ENCODE data around the gene NFE2L3. TPM values are rescaled to one million over a fixed set of nuclear protein-coding genes. Genes with fewer than 3 reads are reported as not detected.

The NFE2L3 gene
- total and polyA plus RNA-seq, 2 of the 8 experiments (the other 6 are each of a cell fraction or from before 2014, with no cell fraction given): 64.9 to 76.5 TPM

GRCh38 chr7:26166684-26167266 lies 14.8 kb downstream of the NFE2L3 start:
- no peak overlapping the region for H4K5ac ChIP-seq (ENCODE audit: insufficient read length, low read depth, low read length)
- CTCF ChIA-PET (ENCODE audit: partially characterized antibody): interaction anchor here (0.6 to 1.8 kb wide), 15 partner anchors 9 to 1068 kb away, joined by 3 to 7 read pairs (median 3); no protein-coding TSS in a partner anchor
- TF ChIP-seq SP4 (IDR thresholded peaks at IDR 0.05; ENCODE audit: low read length) (no peak), SIN3A (conservative IDR thresholded peaks at IDR 0.05 in 1 of 2, IDR thresholded peaks at IDR 0.05 in 1 of 2; ENCODE audit: low read depth in 1 of 2, low read length in 2 of 2) (no peak), TBP (IDR thresholded peaks at IDR 0.05; ENCODE audit: low read depth, low read length) (no peak), ZNF274 (IDR thresholded peaks at IDR 0.05; ENCODE audit: borderline replicate concordance, extremely low read depth, low read length) (no peak), ATF3 (IDR thresholded peaks at IDR 0.05; ENCODE audit: insufficient read depth, low read depth, low read length) (no peak), GTF2F1 (IDR thresholded peaks at IDR 0.05; ENCODE audit: borderline replicate concordance, low read depth, low read length) (no peak), RAD21 (IDR thresholded peaks at IDR 0.05 in 1 of 2, conservative IDR thresholded peaks at IDR 0.05 in 1 of 2; ENCODE audit: low read depth in 2 of 2, low read length in 2 of 2) (no peak), TAF7 (optimal IDR thresholded peaks at IDR 0.05; ENCODE audit: borderline replicate concordance, low read depth, low read length) (no peak), YY1 (IDR thresholded peaks at IDR 0.05; ENCODE audit: low read depth, low read length) (no peak), SUZ12 (IDR thresholded peaks at IDR 0.05; ENCODE audit: low read length) (no peak), BRCA1 (IDR thresholded peaks at IDR 0.05; ENCODE audit: low read depth, low read length) (no peak), POLR2A (IDR thresholded peaks at IDR 0.05; ENCODE audit: control extremely low read depth in 1 of 2, low read depth in 2 of 2, low read length in 2 of 2) (no peak)

More at GRCh38 chr7:26166684-26167266, 14.8 kb downstream of the NFE2L3 start:
- WGBS, 2 experiments (ENCODE audit: extremely low coverage in 1 of 2, insufficient coverage in 1 of 2, insufficient read length in 1 of 2, insufficient replicate concordance in 2 of 2, low coverage in 1 of 2, low lambda C conversion rate in 2 of 2, missing lambda C conversion rate in 1 of 2): 87% methylated on average over 5 of the region's 5 CpGs; no CpG with 5 or more reads in 1 of the 2 experiments
- Histone ChIP-seq H2BK12ac (ENCODE audit: low read depth, low read length) (no peak overlapping the region), H3K36me3 (ENCODE audit: control insufficient read depth in 2 of 4, insufficient read depth in 4 of 4, low read length in 3 of 4) (no peaks in the 10 kb centered on the region), H3K4me1 (replicated peaks in 1 of 4; ENCODE audit: control insufficient read depth in 3 of 4, insufficient read depth in 4 of 4, low read length in 3 of 4) (peaks cover 5 to 16% (median 10%) of the 10 kb centered on the region in 4 experiments; a peak in 6 of 7 replicates), H3K4me2 (ENCODE audit: insufficient read depth in 1 of 2, low read depth in 2 of 2, low read length in 2 of 2) (peak overlapping the region in 1 of 2 experiments; percentile 27; a peak in 3 of 4 replicates), H4K20me1 (replicated peaks in 1 of 2; ENCODE audit: control insufficient read depth in 1 of 2, insufficient read depth in 2 of 2, low read length in 2 of 2) (peaks cover 7 to 18% of the 10 kb centered on the region in 2 experiments), H3K9ac (replicated peaks in 1 of 4; ENCODE audit: extremely low read depth in 1 of 4, low read depth in 3 of 4, low read length in 3 of 4) (no peak overlapping the region), H3K23ac (ENCODE audit: insufficient read length) (no peak overlapping the region), H3K23me2 (ENCODE audit: low read depth, low read length) (no peaks in the 10 kb centered on the region), H3K18ac (ENCODE audit: extremely low read depth, low read length) (peak overlapping the region; percentile 38; the same call in 1 of the 2 replicates), H2AK5ac (ENCODE audit: low read depth, low read length) (no peak overlapping the region; the same call in 1 of the 2 replicates), H3K27ac (ENCODE audit: low read depth, low read length) (no peak overlapping the region), H2BK120ac (replicated peaks; ENCODE audit: low read depth, low read length) (no peak overlapping the region), H2BK5ac (ENCODE audit: low read depth, low read length) (no peak overlapping the region; the same call in 1 of the 2 replicates), H3K79me1 (ENCODE audit: low read depth, low read length) (peaks cover 13% of the 10 kb centered on the region), H3K79me2 (ENCODE audit: control insufficient read depth in 1 of 2, insufficient read depth in 2 of 2, low read length in 2 of 2) (peaks cover 16 to 89% of the 10 kb centered on the region in 2 experiments), H3K56ac (replicated peaks; ENCODE audit: insufficient read length, low read depth, low read length) (no peak overlapping the region), H3K14ac (ENCODE audit: insufficient read length) (no peak overlapping the region), H3K9me3 (ENCODE audit: insufficient read depth in 2 of 2, low read depth in 1 of 2, low read length in 1 of 2) (no peaks in the 10 kb centered on the region), H3K4ac (replicated peaks; ENCODE audit: insufficient read length, low read depth, low read length) (no peak overlapping the region), H3K4me3 (ENCODE audit: extremely low read depth in 1 of 4, insufficient read depth in 2 of 4, low read depth in 3 of 4, low read length in 4 of 4) (no peak overlapping the region), H3K27me3 (replicated peaks in 1 of 4; ENCODE audit: control insufficient read depth in 3 of 4, extremely low read depth in 1 of 4, insufficient read depth in 3 of 4, low read length in 3 of 4) (no peaks in the 10 kb centered on the region), H2BK15ac (ENCODE audit: low read length) (peak overlapping the region; percentile 1; the same call in 1 of the 2 replicates), H4K91ac (replicated peaks; ENCODE audit: insufficient read length, low read length) (no peak overlapping the region), H2BK20ac (ENCODE audit: low read length) (no peak overlapping the region), H2AFZ (ENCODE audit: low read length) (no peak overlapping the region), H4K8ac (ENCODE audit: extremely low read depth, insufficient read depth, low read length) (no peak overlapping the region)
- FAIRE-seq: no peak
- peak in 1 of 2 experiments; percentile 32 for DNase-seq (ENCODE audit: low read depth in 1 of 2, low spot score in 2 of 2)
- POLR2A ChIA-PET (ENCODE audit: partially characterized antibody): interaction anchor here (0.8 to 2.6 kb wide), 9 partner anchors 9 to 34 kb away, joined by 3 to 25 read pairs (median 7); partner anchors contain the start of genes CBX3, HNRNPA2B1 and NFE2L3
